ENCODE measurements around the gene C5orf63. TPM values are rescaled to one million over a fixed set of nuclear protein-coding genes. Genes with fewer than 3 reads are reported as not detected.

Gene C5orf63
- total and polyA plus RNA-seq, 2 of the 8 experiments (the other 6 are each of a cell fraction or from before 2014, with no cell fraction given), result 0.67 to 0.71 TPM

GRCh38 chr5:127004721-127005120 is 68.6 kb downstream of the C5orf63 start (continued):
- TF ChIP-seq CTBP2 (IDR thresholded peaks at IDR 0.05; ENCODE audit: borderline replicate concordance, insufficient read depth, insufficient read length, low read length) (no peak), POLR2A (IDR thresholded peaks at IDR 0.05; ENCODE audit: control extremely low read depth in 1 of 2, low read depth in 2 of 2, low read length in 2 of 2) (no peak), KDM5A (IDR thresholded peaks at IDR 0.05; ENCODE audit: low read length) (no peak)

All from H1 (cell line).